Trophoblast cell (in vitro differentiated cells and primary cell): ENCODE data around the gene STOM.

Experiments
- DNase-seq, 2 donors: peaks; one replicate each; pipeline ENCODE4 v3.0.0-alpha.2; 2016
- H2AFZ ChIP-seq: 2 replicates; pipeline ENCODE4 v1.6.1; 2013; ENCODE audit warnings: low read length, moderate library complexity, mild to moderate bottlenecking; ENCODE audit not compliant: insufficient read depth, poor library complexity
- H2AK5ac ChIP-seq: 2 replicates; pipeline ENCODE4 v1.6.1; 2013; ENCODE audit warnings: mild to moderate bottlenecking, low read length
- H2BK120ac ChIP-seq: 2 replicates; pipeline ENCODE4 v1.6.1; 2013; ENCODE audit warnings: low read length, mild to moderate bottlenecking, moderate library complexity; ENCODE audit not compliant: insufficient read depth, poor library complexity
- H2BK12ac ChIP-seq: 2 replicates; pipeline ENCODE4 v1.6.1; 2013; ENCODE audit warnings: mild to moderate bottlenecking, low read length, moderate library complexity
- H2BK5ac ChIP-seq: 2 replicates; pipeline ENCODE4 v1.6.1; 2013; ENCODE audit warnings: low read length, low read depth, moderate library complexity, mild to moderate bottlenecking; ENCODE audit not compliant: poor library complexity
- H3K14ac ChIP-seq: 2 replicates; pipeline ENCODE4 v1.6.1; 2013; ENCODE audit warnings: mild to moderate bottlenecking, low read length
- H3K18ac ChIP-seq: 2 replicates; pipeline ENCODE4 v1.6.1; 2013; ENCODE audit warnings: mild to moderate bottlenecking, low read length
- H3K23ac ChIP-seq: 2 replicates; pipeline ENCODE4 v1.6.1; 2013; ENCODE audit warnings: low read length
- H3K27ac ChIP-seq: 2 replicates; pipeline ENCODE4 v1.5.1; 2013; ENCODE audit warnings: low read depth, mild to moderate bottlenecking, inconsistent platforms, low read length, moderate library complexity
- H3K27me3 ChIP-seq: 2 replicates; pipeline ENCODE4 v1.6.1; 2013; ENCODE audit warnings: inconsistent platforms, mild to moderate bottlenecking, low read length, moderate library complexity; ENCODE audit not compliant: insufficient read depth
- H3K36me3 ChIP-seq, 2 experiments: 1 replicate in 1 of 2; 2 replicates in 1 of 2; pipeline ENCODE4 v1.6.1; 2013; ENCODE audit warnings: low read length in 2 of 2, mild to moderate bottlenecking in 2 of 2, moderate library complexity in 1 of 2; ENCODE audit not compliant: insufficient read depth in 2 of 2, control insufficient read depth in 1 of 2
- H3K4ac ChIP-seq: 2 replicates; pipeline ENCODE4 v1.6.1; 2013; ENCODE audit warnings: low read depth, mild to moderate bottlenecking, low read length, moderate library complexity
- H3K4me1 ChIP-seq, 2 experiments: 1 replicate in 1 of 2; 2 replicates in 1 of 2; pipeline ENCODE4 v1.6.1; 2013; ENCODE audit warnings: low read length in 2 of 2, mild to moderate bottlenecking in 2 of 2, moderate library complexity in 1 of 2; ENCODE audit not compliant: insufficient read depth in 2 of 2, control insufficient read depth in 1 of 2
- H3K4me2 ChIP-seq: 2 replicates; pipeline ENCODE4 v1.6.1; 2013; ENCODE audit warnings: inconsistent platforms, mild to moderate bottlenecking, low read length, moderate library complexity
- H3K4me3 ChIP-seq: 2 replicates; pipeline ENCODE4 v1.5.1; 2013; ENCODE audit warnings: mild to moderate bottlenecking, low read depth, low read length, inconsistent platforms
- H3K79me1 ChIP-seq: one replicate; pipeline ENCODE4 v1.6.1; 2013; ENCODE audit warnings: low read length
- H3K79me2 ChIP-seq: 2 replicates; pipeline ENCODE4 v1.6.1; 2013; ENCODE audit warnings: low read length, mild to moderate bottlenecking; ENCODE audit not compliant: control insufficient read depth, insufficient read depth, poor library complexity
- H3K9ac ChIP-seq: 2 replicates; pipeline ENCODE4 v1.6.1; 2013; ENCODE audit warnings: mild to moderate bottlenecking, low read length
- H3K9me3 ChIP-seq: 2 replicates; pipeline ENCODE4 v1.6.1; 2013; ENCODE audit warnings: low read depth, mild to moderate bottlenecking, control low read depth, inconsistent platforms, low read length; ENCODE audit not compliant: insufficient read depth
- H4K12ac ChIP-seq: 2 replicates; pipeline ENCODE4 v1.6.1; 2013; ENCODE audit warnings: low read depth, mild to moderate bottlenecking, low read length, moderate library complexity
- H4K8ac ChIP-seq: 2 replicates; pipeline ENCODE4 v1.6.1; 2013; ENCODE audit warnings: low read depth, mild to moderate bottlenecking, low read length, moderate library complexity
- H4K91ac ChIP-seq: one replicate; pipeline ENCODE4 v1.6.1; 2013; ENCODE audit warnings: low read depth, mild to moderate bottlenecking, low read length, moderate library complexity
- WGBS: extraction: QIAGEN DNeasy Blood & Tissue Kit; methylation state at CpG from one replicate; pipeline ENCODE4 v1.1.7; 2013; ENCODE audit warnings: missing lambda C conversion rate; ENCODE audit not compliant: insufficient read length, insufficient coverage; ENCODE audit errors: extremely low coverage; 5-methylcytosine and 5-hydroxymethylcytosine counted together

The STOM gene

GRCh38 chr9:121328876-121329681, 41.0 kb downstream of the STOM start:
- Histone ChIP-seq H2BK5ac (no peak overlapping the region), H3K23ac (no peak overlapping the region), H3K14ac (no peak overlapping the region), H3K27ac (no peak overlapping the region), H3K9ac (no peak overlapping the region), H3K9me3 (no peaks in the 10 kb centered on the region), H2BK120ac (no peak overlapping the region), H4K12ac (no peak overlapping the region), H2AK5ac (no peak overlapping the region), H4K91ac (no peak overlapping the region), H3K27me3 (no peaks in the 10 kb centered on the region), H3K79me2 (no peaks in the 10 kb centered on the region), H2BK12ac (no peak overlapping the region), H2AFZ (no peak overlapping the region), H3K4ac (no peak overlapping the region), H3K4me3 (no peak overlapping the region), H3K36me3 (peaks cover 65 to 79% of the 10 kb centered on the region in 2 experiments), H3K4me1 (peaks cover 11 to 15% of the 10 kb centered on the region in 2 experiments), H3K18ac (no peak overlapping the region), H4K8ac (no peak overlapping the region), H3K79me1 (peaks cover 8% of the 10 kb centered on the region), H3K4me2 (no peak overlapping the region)
- no peak for DNase-seq
- no CpG with 5 or more reads among the region's 16 CpGs for WGBS

GRCh38 chr9:121328476-121328875, 41.6 kb downstream of the STOM start:
- whole genome bisulfite sequencing = no CpG with 5 or more reads among the region's 8 CpGs
- H3K27me3 ChIP-seq = no peaks in the 10 kb centered on the region
- H2BK120ac ChIP-seq = no peak overlapping the region
- H3K14ac ChIP-seq = no peak overlapping the region
- no peak overlapping the region for H4K91ac ChIP-seq
- peaks cover 64 to 79% of the 10 kb centered on the region in 2 experiments for H3K36me3 ChIP-seq
- H3K79me1 ChIP-seq = peaks cover 6% of the 10 kb centered on the region
- no peak for DNase-seq
- no peak overlapping the region for H3K4me3 ChIP-seq
- H3K23ac ChIP-seq = no peak overlapping the region
- H2AK5ac ChIP-seq = no peak overlapping the region
- no peak overlapping the region for H2BK12ac ChIP-seq
- no peak overlapping the region for H2AFZ ChIP-seq
- peaks cover 11 to 14% of the 10 kb centered on the region in 2 experiments for H3K4me1 ChIP-seq
- no peaks in the 10 kb centered on the region for H3K9me3 ChIP-seq
- no peak overlapping the region for H3K4me2 ChIP-seq
- no peak overlapping the region for H4K8ac ChIP-seq
- H3K4ac ChIP-seq = no peak overlapping the region
- H4K12ac ChIP-seq = no peak overlapping the region
- no peak overlapping the region for H3K9ac ChIP-seq
- no peak overlapping the region for H3K27ac ChIP-seq
- H2BK5ac ChIP-seq = no peak overlapping the region
- no peak overlapping the region for H3K18ac ChIP-seq
- H3K79me2 ChIP-seq = no peaks in the 10 kb centered on the region

GRCh38 chr9:121326901-121327613, 43.0 kb downstream of the STOM start:
- peaks cover 57 to 77% of the 10 kb centered on the region in 2 experiments for H3K36me3 ChIP-seq
- WGBS = no CpG with 5 or more reads among the region's 11 CpGs
- H2BK5ac ChIP-seq = no peak overlapping the region
- no peaks in the 10 kb centered on the region for H3K9me3 ChIP-seq
- H4K8ac ChIP-seq = no peak overlapping the region
- H2AFZ ChIP-seq = no peak overlapping the region
- no peak overlapping the region for H3K9ac ChIP-seq
- H3K4me3 ChIP-seq = no peak overlapping the region
- peaks cover 11 to 14% of the 10 kb centered on the region in 2 experiments for H3K4me1 ChIP-seq
- peak in 1 of 2 donors; percentile 50 for DNase-seq
- H3K14ac ChIP-seq = no peak overlapping the region
- H3K79me1 ChIP-seq = peaks cover 6% of the 10 kb centered on the region
- no peak overlapping the region for H3K4ac ChIP-seq
- H4K12ac ChIP-seq = no peak overlapping the region
- peak overlapping the region; percentile 30 for H4K91ac ChIP-seq
- no peak overlapping the region for H2AK5ac ChIP-seq
- no peak overlapping the region for H3K4me2 ChIP-seq
- H3K18ac ChIP-seq = no peak overlapping the region
- H3K79me2 ChIP-seq = no peaks in the 10 kb centered on the region
- H2BK120ac ChIP-seq = peak overlapping the region; percentile 12
- no peaks in the 10 kb centered on the region for H3K27me3 ChIP-seq
- peak overlapping the region; percentile 15 for H2BK12ac ChIP-seq
- H3K23ac ChIP-seq = no peak overlapping the region
- H3K27ac ChIP-seq = peak overlapping the region; percentile 25

GRCh38 chr9:121326130-121326838, 43.8 kb downstream of the STOM start:
- no peak overlapping the region for H3K14ac ChIP-seq
- H4K91ac ChIP-seq = peak overlapping the region; percentile 30
- peak overlapping the region; percentile 25 for H3K27ac ChIP-seq
- no CpG with 5 or more reads among the region's 19 CpGs for WGBS
- H2BK12ac ChIP-seq = peak overlapping the region; percentile 8
- H3K79me1 ChIP-seq = peaks cover 6% of the 10 kb centered on the region
- no peak overlapping the region for H3K4ac ChIP-seq
- H2AFZ ChIP-seq = no peak overlapping the region
- no peak overlapping the region for H3K4me3 ChIP-seq
- peaks cover under 1% of the 10 kb centered on the region for H3K9me3 ChIP-seq
- peak overlapping the region; percentile 12 for H2BK120ac ChIP-seq
- H4K12ac ChIP-seq = no peak overlapping the region
- peaks cover 53 to 73% of the 10 kb centered on the region in 2 experiments for H3K36me3 ChIP-seq
- DNase-seq = peak; percentile 96 to 98
- H2AK5ac ChIP-seq = no peak overlapping the region
- H3K79me2 ChIP-seq = no peaks in the 10 kb centered on the region
- no peak overlapping the region for H4K8ac ChIP-seq
- H3K9ac ChIP-seq = no peak overlapping the region
- peaks cover 11 to 14% of the 10 kb centered on the region in 2 experiments for H3K4me1 ChIP-seq
- H3K4me2 ChIP-seq = no peak overlapping the region
- H3K23ac ChIP-seq = no peak overlapping the region
- peak overlapping the region; percentile 5 for H2BK5ac ChIP-seq
- H3K18ac ChIP-seq = peak overlapping the region; percentile 17
- H3K27me3 ChIP-seq = no peaks in the 10 kb centered on the region
